Ectodermal cell (in vitro differentiated cells): ENCODE results near the gene NUMA1. TPM values are rescaled to one million over a fixed set of nuclear protein-coding genes. Genes with fewer than 3 reads are reported as not detected.

ENCODE experiments used
- H3K27ac ChIP-seq: 2 replicates; pipeline ENCODE4 v1.7.0; 2013; ENCODE audit warnings: mild to moderate bottlenecking, low read depth, low read length; ENCODE audit not compliant: insufficient read depth, poor library complexity, severe bottlenecking
- H3K27me3 ChIP-seq: 2 replicates; pipeline ENCODE4 v1.7.0; 2013; ENCODE audit warnings: mild to moderate bottlenecking, low read length; ENCODE audit not compliant: insufficient read depth, control insufficient read depth, poor library complexity, severe bottlenecking
- H3K36me3 ChIP-seq: one replicate; pipeline ENCODE4 v1.7.0; 2013; ENCODE audit warnings: low read length; ENCODE audit not compliant: control insufficient read depth, insufficient read depth
- H3K4me1 ChIP-seq: one replicate; pipeline ENCODE4 v1.7.0; 2013; ENCODE audit warnings: low read length; ENCODE audit not compliant: control insufficient read depth, insufficient read depth
- H3K4me3 ChIP-seq: 2 replicates; pipeline ENCODE4 v1.7.0; 2013; ENCODE audit warnings: low read depth, low read length, control low read depth; ENCODE audit not compliant: insufficient read depth
- H3K9me3 ChIP-seq: 2 replicates; pipeline ENCODE4 v1.7.0; 2013; ENCODE audit warnings: mild to moderate bottlenecking, low read length, moderate library complexity; ENCODE audit not compliant: control insufficient read depth
- WGBS, 2 experiments: methylation state at CpG; one replicate each; pipeline ENCODE4 v1.1.7; 2013; ENCODE audit warnings: missing lambda C conversion rate in 2 of 2; 5-methylcytosine and 5-hydroxymethylcytosine counted together
- polyA plus RNA-seq, 4 experiments: library from polyadenylated mRNA; stranded (reverse); fragments of 50-300 nt; gene quantifications; one replicate each; pipeline ENCODE4 v1.2.3, GENCODE V29; 2013

The NUMA1 gene, protein sequence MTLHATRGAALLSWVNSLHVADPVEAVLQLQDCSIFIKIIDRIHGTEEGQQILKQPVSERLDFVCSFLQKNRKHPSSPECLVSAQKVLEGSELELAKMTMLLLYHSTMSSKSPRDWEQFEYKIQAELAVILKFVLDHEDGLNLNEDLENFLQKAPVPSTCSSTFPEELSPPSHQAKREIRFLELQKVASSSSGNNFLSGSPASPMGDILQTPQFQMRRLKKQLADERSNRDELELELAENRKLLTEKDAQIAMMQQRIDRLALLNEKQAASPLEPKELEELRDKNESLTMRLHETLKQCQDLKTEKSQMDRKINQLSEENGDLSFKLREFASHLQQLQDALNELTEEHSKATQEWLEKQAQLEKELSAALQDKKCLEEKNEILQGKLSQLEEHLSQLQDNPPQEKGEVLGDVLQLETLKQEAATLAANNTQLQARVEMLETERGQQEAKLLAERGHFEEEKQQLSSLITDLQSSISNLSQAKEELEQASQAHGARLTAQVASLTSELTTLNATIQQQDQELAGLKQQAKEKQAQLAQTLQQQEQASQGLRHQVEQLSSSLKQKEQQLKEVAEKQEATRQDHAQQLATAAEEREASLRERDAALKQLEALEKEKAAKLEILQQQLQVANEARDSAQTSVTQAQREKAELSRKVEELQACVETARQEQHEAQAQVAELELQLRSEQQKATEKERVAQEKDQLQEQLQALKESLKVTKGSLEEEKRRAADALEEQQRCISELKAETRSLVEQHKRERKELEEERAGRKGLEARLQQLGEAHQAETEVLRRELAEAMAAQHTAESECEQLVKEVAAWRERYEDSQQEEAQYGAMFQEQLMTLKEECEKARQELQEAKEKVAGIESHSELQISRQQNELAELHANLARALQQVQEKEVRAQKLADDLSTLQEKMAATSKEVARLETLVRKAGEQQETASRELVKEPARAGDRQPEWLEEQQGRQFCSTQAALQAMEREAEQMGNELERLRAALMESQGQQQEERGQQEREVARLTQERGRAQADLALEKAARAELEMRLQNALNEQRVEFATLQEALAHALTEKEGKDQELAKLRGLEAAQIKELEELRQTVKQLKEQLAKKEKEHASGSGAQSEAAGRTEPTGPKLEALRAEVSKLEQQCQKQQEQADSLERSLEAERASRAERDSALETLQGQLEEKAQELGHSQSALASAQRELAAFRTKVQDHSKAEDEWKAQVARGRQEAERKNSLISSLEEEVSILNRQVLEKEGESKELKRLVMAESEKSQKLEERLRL (N-terminal part only)
- polyA plus RNA-seq (2013, experiment 1 of 4) = 218 TPM
- polyA plus RNA-seq (2013, experiment 2 of 4) = 249 TPM
- polyA plus RNA-seq (2013, experiment 3 of 4) = 167 TPM
- 194 TPM for polyA plus RNA-seq (2013, experiment 4 of 4)

DNA sequence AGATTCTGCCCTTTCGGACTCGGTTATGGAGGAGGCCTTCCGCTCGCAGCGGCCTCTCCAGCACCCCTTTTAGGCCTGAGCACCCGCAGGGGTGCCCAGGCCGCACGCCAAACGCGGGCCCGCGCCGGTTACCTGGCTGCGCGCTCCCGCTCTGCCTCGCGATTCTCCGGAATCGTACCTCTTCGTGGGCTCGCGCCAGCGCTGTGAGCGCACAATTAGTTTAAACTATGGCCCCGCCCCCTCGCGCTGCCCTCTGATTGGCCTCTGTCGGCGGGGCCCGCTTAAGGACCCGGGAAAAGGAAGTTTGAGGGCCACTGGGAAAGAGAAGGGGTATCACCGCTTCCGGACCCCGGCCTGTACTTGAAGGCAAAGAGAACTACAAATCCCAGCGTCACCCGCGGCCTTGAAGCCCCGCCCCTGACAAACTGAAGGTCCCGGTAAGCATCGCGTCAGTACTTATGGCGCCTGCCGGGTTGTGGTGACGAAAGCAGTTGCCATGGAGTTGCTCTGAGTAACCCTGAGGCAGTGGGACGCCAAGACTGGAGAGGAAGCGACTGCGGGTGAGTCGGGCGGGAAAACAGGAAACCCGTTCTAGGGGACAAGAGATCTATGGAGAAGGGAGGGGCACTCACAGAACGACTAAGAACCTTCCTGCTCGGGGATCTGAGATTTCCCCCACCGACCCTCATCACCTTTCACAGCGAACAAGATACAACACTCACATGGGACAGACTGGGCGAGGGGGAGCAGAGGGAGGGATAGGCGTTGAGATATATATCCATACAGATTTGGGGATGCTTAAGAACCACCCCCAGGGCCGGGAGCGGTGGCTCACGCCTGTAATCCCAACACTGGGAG is at the start of gene NUMA1, which contains the start of gene LRRC51:
TSS of gene NUMA1 (minus strand) at position 217 of the 858 bp plus-strand sequence. CDS start 44,599 bp downstream, outside the sequence.
TSS of gene LRRC51 (plus strand) at position 525 of the 858 bp plus-strand sequence. CDS start 8,234 bp downstream, outside the sequence.
- 2 to 3% methylated on average over 57 to 60 of the region's 60 CpGs for WGBS, 2 experiments
- no peaks in the 10 kb centered on the region for H3K36me3 ChIP-seq
- no peaks in the 10 kb centered on the region for H3K9me3 ChIP-seq
- peak within 1 kb of the TSS; percentile 64 for H3K4me3 ChIP-seq
- peak within 1 kb of the TSS; percentile 87 for H3K27ac ChIP-seq
- H3K4me1 ChIP-seq = peaks cover 12% of the 10 kb centered on the region
- no peaks in the 10 kb centered on the region for H3K27me3 ChIP-seq

DNA sequence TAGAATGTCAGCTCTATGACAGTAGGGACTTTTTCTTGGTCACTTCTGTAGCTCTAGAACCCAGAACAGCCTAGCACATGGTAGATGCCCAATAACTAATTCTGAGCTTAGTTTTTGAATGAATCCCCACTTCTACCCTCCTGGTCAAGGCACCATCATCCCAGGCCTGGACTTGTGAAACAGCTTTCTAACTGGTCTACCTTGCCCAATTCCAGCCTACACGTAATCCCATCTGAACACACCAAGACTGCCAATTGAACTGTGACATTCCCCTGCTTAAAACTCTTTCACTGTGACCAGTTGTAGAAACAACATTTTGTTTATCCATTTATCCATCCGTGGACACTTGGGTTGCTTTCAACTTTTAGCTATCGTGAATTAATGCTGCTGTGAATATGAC is 49.0 kb upstream of the NUMA1 start:
- WGBS, 2 experiments = 88 to 89% methylated on average over 3 of the region's 3 CpGs
- Histone ChIP-seq H3K27ac (no peak overlapping the region), H3K9me3 (no peaks in the 10 kb centered on the region), H3K36me3 (no peaks in the 10 kb centered on the region), H3K27me3 (peaks cover 5% of the 10 kb centered on the region), H3K4me1 (no peaks in the 10 kb centered on the region), H3K4me3 (no peak overlapping the region)

DNA sequence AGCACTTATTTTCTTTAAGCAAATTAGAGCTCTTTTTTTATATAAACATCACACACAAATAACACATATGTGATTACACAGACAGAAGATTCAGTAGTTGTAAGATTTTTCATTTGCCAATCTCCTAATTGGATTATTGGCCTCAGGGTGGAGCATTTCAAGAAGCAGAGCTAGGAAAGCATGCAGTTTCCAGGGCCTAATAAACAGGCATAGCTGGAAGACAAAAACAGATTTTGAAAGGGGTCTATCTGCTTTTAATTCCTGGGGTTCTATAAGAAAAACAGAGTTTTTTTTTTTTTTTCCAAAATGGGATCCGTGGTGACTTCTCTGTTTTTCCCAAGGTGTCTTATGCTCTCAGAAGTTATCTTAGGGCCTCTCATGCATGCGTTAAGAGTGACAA is 47.6 kb upstream of the NUMA1 start:
- H3K27me3 ChIP-seq = peaks cover 3% of the 10 kb centered on the region
- 49 to 58% methylated on average over 2 of the region's 2 CpGs for WGBS, 2 experiments
- no peaks in the 10 kb centered on the region for H3K36me3 ChIP-seq
- H3K4me3 ChIP-seq = no peak overlapping the region
- no peak overlapping the region for H3K27ac ChIP-seq
- no peaks in the 10 kb centered on the region for H3K9me3 ChIP-seq
- H3K4me1 ChIP-seq = no peaks in the 10 kb centered on the region

DNA sequence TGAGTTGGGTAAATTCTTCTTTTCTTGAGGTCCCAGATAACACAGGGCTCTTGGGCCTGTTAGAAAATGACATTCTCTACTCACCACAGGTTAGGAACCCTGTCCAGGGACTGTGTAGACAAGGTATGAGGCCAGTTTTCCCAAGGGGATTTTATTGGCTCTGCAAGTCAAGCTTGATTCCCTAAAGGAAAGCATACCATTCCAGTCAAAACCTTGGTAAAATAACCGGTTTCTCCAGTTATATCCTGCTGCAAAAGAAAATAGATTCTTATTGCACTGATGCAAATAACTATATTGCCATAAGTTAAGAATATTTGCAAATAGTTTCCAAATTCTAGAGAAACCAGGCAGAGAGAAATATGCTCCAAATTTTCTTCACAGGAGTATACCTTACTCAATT is 45.6 kb upstream of the NUMA1 start:
- H3K27ac ChIP-seq = no peak overlapping the region
- no peak overlapping the region for H3K4me3 ChIP-seq
- no peaks in the 10 kb centered on the region for H3K9me3 ChIP-seq
- no peaks in the 10 kb centered on the region for H3K36me3 ChIP-seq
- no peaks in the 10 kb centered on the region for H3K4me1 ChIP-seq
- WGBS, 2 experiments = 77% methylated on average over 1 of the region's 1 CpG; no CpG with 5 or more reads in 1 of the 2 experiments
- peaks cover 4% of the 10 kb centered on the region for H3K27me3 ChIP-seq

DNA sequence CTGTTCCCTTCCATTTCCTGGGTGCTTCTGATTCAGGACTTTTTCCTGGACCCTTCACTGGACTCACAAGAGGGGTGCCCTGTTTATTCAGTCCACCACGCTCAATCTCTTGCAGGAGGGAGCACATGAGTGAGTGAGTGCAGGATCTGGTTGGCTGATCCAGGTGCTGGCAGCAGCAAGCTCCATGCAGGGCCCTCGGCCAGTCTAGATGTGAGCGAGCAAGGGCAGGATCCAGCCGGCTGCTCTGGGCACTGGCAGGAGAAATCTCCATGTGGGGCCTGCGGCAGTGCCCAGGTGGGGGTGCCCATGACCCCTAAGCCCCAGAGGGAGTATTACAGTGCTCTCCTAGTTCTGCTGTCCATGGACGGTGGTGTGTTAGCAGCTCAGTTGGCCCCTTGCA is 43.7 kb upstream of the NUMA1 start:
- Histone ChIP-seq H3K4me3 (no peak overlapping the region), H3K27ac (no peak overlapping the region), H3K9me3 (no peaks in the 10 kb centered on the region), H3K36me3 (no peaks in the 10 kb centered on the region), H3K27me3 (peaks cover 4% of the 10 kb centered on the region), H3K4me1 (no peaks in the 10 kb centered on the region)
- 90 to 91% methylated on average over 6 of the region's 6 CpGs for WGBS, 2 experiments

DNA sequence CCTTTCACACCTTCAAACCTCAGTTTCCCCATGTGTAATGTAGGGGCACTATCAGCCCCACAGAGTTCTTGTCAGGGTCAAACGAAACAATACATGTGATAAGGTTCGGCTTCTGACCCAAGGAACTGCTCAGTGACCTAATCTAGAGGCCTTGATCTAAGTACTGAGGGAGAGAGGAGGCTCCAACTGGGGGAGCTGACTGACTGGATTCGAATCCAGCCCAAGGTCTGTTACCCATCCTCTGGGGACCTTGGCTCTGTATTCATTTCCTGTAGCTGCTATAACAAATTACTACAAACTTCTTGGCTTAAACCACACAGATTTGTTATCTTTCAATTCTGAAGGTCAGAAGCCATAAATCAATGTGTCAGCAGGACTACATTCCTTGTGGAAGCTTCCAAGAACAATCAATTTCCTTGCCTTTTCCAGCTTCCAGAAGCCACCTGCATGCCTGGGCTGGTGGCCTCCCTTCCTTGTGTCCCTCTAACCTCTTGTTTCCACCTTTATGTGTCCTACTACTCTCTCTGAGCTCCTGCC is 42.8 kb upstream of the NUMA1 start:
- 82% methylated on average over 3 of the region's 3 CpGs for WGBS, 2 experiments
- Histone ChIP-seq H3K27ac (no peak overlapping the region), H3K27me3 (peaks cover 10% of the 10 kb centered on the region), H3K36me3 (no peaks in the 10 kb centered on the region), H3K4me3 (no peak overlapping the region), H3K9me3 (no peaks in the 10 kb centered on the region), H3K4me1 (no peaks in the 10 kb centered on the region)

DNA sequence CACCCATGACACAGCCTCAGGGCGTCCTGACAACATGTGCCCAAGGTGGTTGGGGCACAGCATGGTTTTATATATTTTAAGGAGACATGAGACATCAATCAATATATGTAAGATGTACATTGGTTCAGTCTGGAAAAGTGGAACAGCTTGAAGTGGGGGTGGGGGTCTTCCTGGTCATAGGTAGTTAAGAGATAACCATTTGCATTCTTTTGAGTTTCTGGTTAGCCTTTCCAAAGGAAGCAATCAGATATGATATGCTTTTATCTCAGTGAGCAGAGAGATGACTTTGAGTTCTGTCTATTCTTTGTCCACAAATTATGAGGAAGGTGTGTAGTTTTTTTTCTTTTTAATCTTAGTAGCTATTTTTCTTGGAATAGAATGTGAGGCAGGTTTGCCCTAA is 42.3 kb upstream of the NUMA1 start:
- Histone ChIP-seq H3K4me3 (no peak overlapping the region), H3K9me3 (no peaks in the 10 kb centered on the region), H3K27ac (no peak overlapping the region), H3K36me3 (no peaks in the 10 kb centered on the region), H3K27me3 (peaks cover 10% of the 10 kb centered on the region), H3K4me1 (no peaks in the 10 kb centered on the region)
- WGBS, 2 experiments = 59 to 91% methylated on average over 1 of the region's 1 CpG

DNA sequence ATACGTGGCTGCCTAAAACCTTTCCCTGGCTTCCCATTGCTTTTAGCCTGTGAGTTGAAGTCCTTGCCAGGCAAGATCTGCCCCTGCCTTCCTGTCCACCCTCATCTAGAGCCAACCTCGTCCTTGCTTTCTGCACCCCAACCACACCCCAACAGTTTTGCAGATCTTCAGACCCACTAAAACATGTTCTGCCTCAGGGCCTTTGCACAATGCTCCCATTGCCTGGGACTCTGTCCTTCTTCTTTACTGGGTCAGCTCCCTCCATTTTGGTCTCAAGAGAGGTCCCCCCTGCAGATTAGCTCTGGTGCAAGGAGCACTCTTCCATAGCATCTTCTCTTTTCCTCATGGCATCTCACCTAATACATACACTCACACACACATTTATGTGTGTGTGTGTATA is 40.6 kb upstream of the NUMA1 start:
- H3K27ac ChIP-seq = no peak overlapping the region
- WGBS, 2 experiments = 87 to 92% methylated on average over 2 of the region's 2 CpGs
- peaks cover 26% of the 10 kb centered on the region for H3K27me3 ChIP-seq

DNA sequence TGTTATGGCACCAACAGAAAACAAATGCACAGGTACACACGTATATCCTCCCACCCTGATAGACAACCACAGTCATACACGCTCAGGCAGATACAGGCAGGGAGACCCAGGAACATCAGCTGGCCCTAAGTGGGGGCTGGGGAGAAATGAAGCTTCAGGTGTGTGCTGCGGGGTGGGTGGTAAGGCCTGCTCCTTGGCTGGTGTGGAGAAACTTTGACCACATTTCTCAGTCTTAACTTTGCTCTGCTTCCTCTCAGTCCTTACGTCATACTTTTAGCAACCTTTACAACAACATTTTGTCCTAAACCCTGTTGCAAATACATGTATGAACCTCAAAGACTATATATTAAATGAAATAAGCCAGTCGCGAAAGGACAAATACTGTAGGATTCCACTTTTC is 38.9 kb upstream of the NUMA1 start:
- Histone ChIP-seq H3K9me3 (no peaks in the 10 kb centered on the region), H3K4me1 (no peaks in the 10 kb centered on the region), H3K36me3 (no peaks in the 10 kb centered on the region), H3K27me3 (peaks cover 43% of the 10 kb centered on the region), H3K4me3 (no peak overlapping the region), H3K27ac (no peak overlapping the region)
- WGBS, 2 experiments = 84 to 90% methylated on average over 5 to 6 of the region's 6 CpGs

More for the DNA sequence above, 40.6 kb upstream of the NUMA1 start:
- H3K4me1 ChIP-seq = no peaks in the 10 kb centered on the region
- no peaks in the 10 kb centered on the region for H3K9me3 ChIP-seq
- H3K36me3 ChIP-seq = no peaks in the 10 kb centered on the region
- no peak overlapping the region for H3K4me3 ChIP-seq
